GM10847 (cell line): ENCODE data around the gene TAC4.

ENCODE experiments used
- POLR2A ChIP-seq: IDR thresholded peaks from 2 replicates; pipeline ENCODE4 v1.6.1; 2011; ENCODE audit not compliant: insufficient read length; ENCODE audit errors: extremely low read depth

TAC4 gene

DNA sequence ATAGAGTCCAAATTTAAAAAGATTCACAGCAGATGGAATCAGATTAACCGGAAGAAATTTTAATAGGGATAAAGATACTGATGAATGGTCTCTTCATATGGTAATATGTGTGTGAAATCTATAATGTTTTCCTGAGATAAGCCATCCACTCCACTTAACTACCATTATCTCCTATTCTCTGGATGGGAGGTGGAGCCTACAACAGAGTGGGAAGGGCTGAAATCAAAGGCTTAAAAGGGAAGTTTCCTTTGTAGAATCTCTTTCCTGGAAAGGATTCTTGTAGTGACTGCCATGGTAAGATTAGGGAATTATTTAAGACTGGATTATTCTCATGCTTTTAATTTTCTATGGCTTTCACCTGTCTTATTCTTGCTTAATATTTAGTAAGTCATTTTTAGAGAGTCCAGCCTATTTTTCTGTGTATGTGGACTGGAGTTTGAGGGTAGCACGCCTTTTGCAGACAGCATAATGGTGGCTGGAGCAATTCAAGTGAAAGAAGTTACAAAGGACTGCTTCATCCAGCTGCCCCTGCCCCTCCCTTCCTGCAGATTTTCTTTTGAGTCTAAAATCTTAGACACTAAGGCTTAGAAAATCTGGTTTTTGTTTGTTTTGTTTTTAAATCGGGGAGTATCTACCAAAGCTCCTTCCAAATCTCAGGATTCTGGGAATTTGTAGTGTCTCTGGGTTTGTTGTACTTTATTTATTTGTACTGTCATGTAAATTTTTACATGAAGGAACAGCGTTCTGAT, 32.9 kb downstream of the TAC4 start:
- no peak for TF ChIP-seq POLR2A

DNA sequence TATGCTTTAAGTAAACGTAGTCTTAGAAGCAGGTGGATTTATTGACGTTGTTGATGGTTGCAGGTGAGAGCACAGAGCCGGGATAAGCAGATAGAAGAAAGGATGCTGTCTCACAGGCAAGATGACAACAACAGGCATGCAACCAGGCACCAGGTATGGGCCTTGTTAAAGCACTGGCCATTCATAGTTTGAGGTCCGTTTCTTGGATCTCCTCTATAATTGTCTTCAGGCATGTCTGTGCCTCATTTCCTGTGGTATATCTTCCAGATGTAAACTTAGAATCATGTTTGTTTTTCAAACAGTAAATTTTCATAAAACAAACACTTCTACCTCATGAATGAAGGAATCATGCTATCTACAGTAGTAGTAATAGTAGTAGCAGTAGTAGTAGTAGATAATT, 38.8 kb downstream of the TAC4 start:
- TF ChIP-seq POLR2A = no peak

DNA sequence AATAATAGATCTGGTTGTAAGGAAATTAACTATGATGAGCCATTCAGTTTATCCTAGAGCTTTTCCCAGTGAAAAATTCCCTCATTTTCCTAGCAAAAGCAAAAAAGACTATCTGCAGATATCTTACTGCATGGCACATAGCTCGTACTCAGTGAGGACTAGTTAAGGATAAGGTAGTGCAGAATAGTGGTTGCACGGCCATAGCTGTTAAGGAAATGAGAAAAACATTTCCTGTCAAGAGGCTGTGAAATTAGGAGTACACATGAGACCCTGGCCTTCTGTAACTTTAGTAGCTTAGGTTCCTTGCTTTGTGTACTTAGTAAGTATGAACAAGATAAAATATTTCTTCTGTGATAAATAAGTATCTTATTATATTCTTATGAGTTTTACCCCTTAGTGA, 49.1 kb downstream of the TAC4 start:
- TF ChIP-seq POLR2A = no peak

DNA sequence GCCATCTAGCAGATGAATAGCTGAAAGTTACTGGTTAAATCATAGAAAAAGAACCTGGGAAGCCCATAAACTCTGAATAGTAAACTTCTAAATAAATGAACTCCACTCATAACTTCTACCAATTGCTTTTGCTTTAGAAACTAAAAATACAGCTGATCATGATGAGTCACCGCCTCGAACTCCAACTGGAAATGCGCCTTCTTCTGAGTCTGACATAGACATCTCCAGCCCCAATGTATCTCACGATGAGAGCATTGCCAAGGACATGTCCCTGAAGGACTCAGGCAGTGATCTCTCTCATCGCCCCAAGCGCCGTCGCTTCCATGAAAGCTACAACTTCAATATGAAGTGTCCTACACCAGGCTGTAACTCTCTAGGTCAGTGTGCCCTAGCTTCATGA, 49.7 kb downstream of the TAC4 start:
- TF ChIP-seq POLR2A = no peak

DNA sequence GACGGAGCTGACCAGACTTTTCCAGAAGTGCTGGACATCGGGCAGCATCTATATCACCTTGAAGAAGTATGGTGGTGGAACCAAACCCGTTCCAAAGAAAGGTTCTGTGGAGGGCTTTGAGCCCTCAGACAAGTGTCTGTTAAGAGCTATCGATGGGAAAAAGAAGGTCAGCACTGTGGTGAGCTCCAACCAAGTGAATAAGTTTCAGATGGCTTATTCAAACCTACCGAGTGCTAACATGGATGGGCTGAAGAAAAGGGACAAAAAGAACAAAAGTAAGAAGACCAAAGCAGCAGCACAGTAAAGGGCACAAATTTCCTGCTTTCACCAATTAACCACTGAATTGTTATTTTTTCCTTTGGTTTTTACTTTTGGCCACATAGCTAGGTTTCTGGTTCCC, 52.5 kb downstream of the TAC4 start:
- no peak for TF ChIP-seq POLR2A

DNA sequence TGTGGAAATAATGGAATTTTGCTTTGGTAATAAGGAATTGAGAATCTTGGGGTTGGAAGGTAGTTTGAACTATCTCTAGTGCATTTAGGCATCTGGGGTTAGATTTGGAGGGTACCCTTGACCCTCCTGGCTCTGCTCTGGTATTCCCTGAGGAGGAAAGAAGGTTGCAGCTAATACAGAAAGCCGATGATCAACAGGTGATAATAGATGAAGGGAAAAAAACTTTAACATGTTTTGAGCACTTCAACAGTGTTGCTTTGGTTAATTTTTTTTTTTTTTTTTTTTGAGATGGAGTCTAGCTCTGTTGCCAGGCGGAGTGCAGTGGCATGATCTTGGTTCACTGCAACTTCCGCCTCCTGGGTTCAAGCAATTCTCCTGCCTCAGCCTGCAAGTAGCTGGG, 54.6 kb downstream of the TAC4 start:
- no peak for TF ChIP-seq POLR2A

DNA sequence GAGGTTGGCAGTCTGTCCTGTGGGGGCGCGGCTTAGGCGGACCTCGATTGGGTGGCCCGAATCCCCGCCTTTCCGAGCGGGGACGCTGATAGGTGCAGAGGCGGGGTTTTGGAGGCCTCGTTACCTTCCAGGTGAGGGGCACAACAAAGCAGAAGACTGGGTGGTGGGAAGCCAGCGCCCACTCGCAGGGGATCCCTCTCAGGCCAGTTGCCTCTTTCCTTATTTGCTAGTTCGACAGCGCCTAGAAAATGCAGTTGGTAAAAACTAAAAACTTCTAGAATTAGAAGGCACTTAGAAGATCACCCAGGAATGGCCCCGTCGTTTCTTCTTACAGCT, 58.7 kb downstream of the TAC4 start:
- TF ChIP-seq POLR2A = no peak

DNA sequence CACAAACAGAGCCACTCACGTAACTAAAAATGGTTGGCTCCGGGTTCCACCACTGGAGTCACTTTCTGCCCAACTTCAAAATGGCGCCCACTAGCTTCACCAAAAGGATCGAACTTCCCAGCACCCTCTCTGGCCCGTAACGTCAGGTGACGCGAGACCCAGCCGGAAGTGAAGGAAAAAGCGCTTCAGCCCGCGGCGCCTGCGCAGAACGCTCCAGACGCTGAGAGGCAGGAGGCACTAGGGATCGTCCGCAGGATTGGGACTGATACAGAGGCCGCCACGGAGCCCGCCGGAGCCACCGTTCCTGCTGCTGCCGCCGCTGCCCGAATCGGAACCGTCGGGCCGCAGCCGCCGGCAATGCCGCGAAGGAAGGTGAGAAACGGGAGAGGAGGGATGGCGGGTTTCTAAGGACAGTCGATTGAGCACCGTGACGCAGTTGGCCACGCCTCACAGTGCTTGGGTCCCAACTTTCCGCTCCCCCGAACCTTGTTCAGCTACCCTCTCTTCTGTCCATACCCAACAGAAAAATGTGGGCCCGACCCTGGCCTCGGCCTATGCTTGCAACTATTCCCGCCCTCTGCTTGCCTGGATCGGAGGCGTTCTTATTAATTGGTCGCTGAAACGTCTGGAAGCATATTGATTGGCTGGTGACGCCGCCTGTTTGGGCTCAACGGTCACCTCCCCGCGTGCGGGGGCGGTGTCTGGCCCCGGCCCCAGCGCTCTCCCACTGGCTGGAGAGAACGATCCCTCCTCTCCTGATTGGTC, 59.2 kb downstream of the TAC4 start, which contains the start of gene KAT7:
Gene KAT7, plus strand, starts transcription at position 204 of the 765 bp plus-strand sequence. Its CDS starts 154 bp downstream, at position 358.
- TF ChIP-seq POLR2A = peak; percentile 71
